ENCODE measurements around the gene ZNRD2.

Gene ZNRD2

GRCh38 chr11:65578667-65579066 is 8.4 kb downstream of the ZNRD2 start:
- TF ChIP-seq CTCF (IDR thresholded peaks at IDR 0.05; ENCODE audit: low read depth, low read length) = no peak
- Histone ChIP-seq H3K9me3 (ENCODE audit: severe bottlenecking) (no peaks in the 10 kb centered on the region), H3K36me3 (peaks cover 13% of the 10 kb centered on the region), H3K27me3 (ENCODE audit: insufficient read depth, low read depth, severe bottlenecking) (no peaks in the 10 kb centered on the region), H3K27ac (no peak overlapping the region), H3K4me3 (ENCODE audit: low read depth, low read length) (no peak overlapping the region)
- no peak for DNase-seq

GRCh38 chr11:65579291-65579690 is 9.0 kb downstream of the ZNRD2 start:
- DNase-seq = no peak
- no peak overlapping the region for H3K27ac ChIP-seq
- no peak overlapping the region for H3K4me3 ChIP-seq (ENCODE audit: low read depth, low read length)
- TF ChIP-seq CTCF (IDR thresholded peaks at IDR 0.05; ENCODE audit: low read depth, low read length) = no peak
- H3K36me3 ChIP-seq = peaks cover 12% of the 10 kb centered on the region
- H3K9me3 ChIP-seq (ENCODE audit: severe bottlenecking) = no peaks in the 10 kb centered on the region
- no peaks in the 10 kb centered on the region for H3K27me3 ChIP-seq (ENCODE audit: insufficient read depth, low read depth, severe bottlenecking)

- no peak for DNase-seq
- no peaks in the 10 kb centered on the region for H3K9me3 ChIP-seq (ENCODE audit: severe bottlenecking)
These were observed 9.9 kb downstream of the ZNRD2 start for GRCh38 chr11:65580031-65580692.

GRCh38 chr11:65580756-65581155 is 10.5 kb downstream of the ZNRD2 start:
- Histone ChIP-seq H3K27me3 (ENCODE audit: insufficient read depth, low read depth, severe bottlenecking) (no peaks in the 10 kb centered on the region), H3K9me3 (ENCODE audit: severe bottlenecking) (no peaks in the 10 kb centered on the region), H3K36me3 (peaks cover 6% of the 10 kb centered on the region), H3K4me3 (ENCODE audit: low read depth, low read length) (no peak overlapping the region), H3K27ac (no peak overlapping the region)
- no peak for DNase-seq
- TF ChIP-seq CTCF (IDR thresholded peaks at IDR 0.05; ENCODE audit: low read depth, low read length) = no peak

More at GRCh38 chr11:65580031-65580692, 9.9 kb downstream of the ZNRD2 start:
- no peak for TF ChIP-seq CTCF (IDR thresholded peaks at IDR 0.05; ENCODE audit: low read depth, low read length)
- H3K4me3 ChIP-seq (ENCODE audit: low read depth, low read length) = no peak overlapping the region
- peaks cover 8% of the 10 kb centered on the region for H3K36me3 ChIP-seq
- no peak overlapping the region for H3K27ac ChIP-seq
- no peaks in the 10 kb centered on the region for H3K27me3 ChIP-seq (ENCODE audit: insufficient read depth, low read depth, severe bottlenecking)

GRCh38 chr11:65581928-65582327 is 11.7 kb downstream of the ZNRD2 start:
- TF ChIP-seq CTCF (IDR thresholded peaks at IDR 0.05; ENCODE audit: low read depth, low read length) = no peak
- Histone ChIP-seq H3K4me3 (ENCODE audit: low read depth, low read length) (no peak overlapping the region), H3K27me3 (ENCODE audit: insufficient read depth, low read depth, severe bottlenecking) (no peaks in the 10 kb centered on the region), H3K27ac (no peak overlapping the region), H3K36me3 (peaks cover 6% of the 10 kb centered on the region), H3K9me3 (ENCODE audit: severe bottlenecking) (no peaks in the 10 kb centered on the region)
- DNase-seq = no peak

- H3K36me3 ChIP-seq = peaks cover 6% of the 10 kb centered on the region
- no peaks in the 10 kb centered on the region for H3K9me3 ChIP-seq (ENCODE audit: severe bottlenecking)
- DNase-seq = no peak
- TF ChIP-seq CTCF (IDR thresholded peaks at IDR 0.05; ENCODE audit: low read depth, low read length) = no peak
- no peak overlapping the region for H3K4me3 ChIP-seq (ENCODE audit: low read depth, low read length)
- no peaks in the 10 kb centered on the region for H3K27me3 ChIP-seq (ENCODE audit: insufficient read depth, low read depth, severe bottlenecking)
- no peak overlapping the region for H3K27ac ChIP-seq
These were observed 13.3 kb downstream of the ZNRD2 start for GRCh38 chr11:65583589-65583988.
